A549 (cell line): ENCODE results near the gene MEF2C.

Experiments used
- CTCF ChIP-seq: fragments of >200 bp; sonication (Bioruptor Twin); formaldehyde crosslinking; IDR thresholded peaks from 3 replicates; pipeline ENCODE4 v1.5.1; 2016
- EP300 ChIP-seq, 2 experiments: fragments of >200 bp; sonication (Bioruptor Twin); formaldehyde crosslinking; IDR thresholded peaks; 2 replicates in 1 of 2; 3 replicates in 1 of 2; pipeline ENCODE4 v1.6.1; 2016 to 2017
- POLR2A ChIP-seq: IDR thresholded peaks from 2 replicates; pipeline ENCODE4 v1.6.1; 2012; ENCODE audit warnings: mild to moderate bottlenecking, low read length
- POLR2AphosphoS2 ChIP-seq: conservative IDR thresholded peaks from 2 replicates; pipeline ENCODE4 v1.6.1; 2012; ENCODE audit warnings: low read length, improper control_type of control experiment, inconsistent platforms
- RAD21 ChIP-seq, 2 experiments: fragments of >200 bp in 1 of 2; sonication (Bioruptor Twin) in 1 of 2; formaldehyde crosslinking in 1 of 2; IDR thresholded peaks in 1 of 2; conservative IDR thresholded peaks in 1 of 2; 2 replicates in 1 of 2; 3 replicates in 1 of 2; pipeline ENCODE4 v1.6.1; 2012 to 2018; ENCODE audit warnings: inconsistent platforms in 1 of 2
- REST ChIP-seq: fragments of 200-600 bp; sonication (generic); IDR thresholded peaks from 2 replicates; pipeline ENCODE4 v1.6.1; 2016; ENCODE audit warnings: antibody characterized with exemption, mild to moderate bottlenecking, moderate library complexity
- SMC3 ChIP-seq: fragments of >200 bp; sonication (Bioruptor Twin); formaldehyde crosslinking; IDR thresholded peaks from 3 replicates; pipeline ENCODE4 v1.6.1; 2018; ENCODE audit warnings: inconsistent platforms
- TF ChIP-seq, protein P1 (sequence below): IDR thresholded peaks from 2 replicates; pipeline ENCODE4 v1.6.1; 2012

DNA sequence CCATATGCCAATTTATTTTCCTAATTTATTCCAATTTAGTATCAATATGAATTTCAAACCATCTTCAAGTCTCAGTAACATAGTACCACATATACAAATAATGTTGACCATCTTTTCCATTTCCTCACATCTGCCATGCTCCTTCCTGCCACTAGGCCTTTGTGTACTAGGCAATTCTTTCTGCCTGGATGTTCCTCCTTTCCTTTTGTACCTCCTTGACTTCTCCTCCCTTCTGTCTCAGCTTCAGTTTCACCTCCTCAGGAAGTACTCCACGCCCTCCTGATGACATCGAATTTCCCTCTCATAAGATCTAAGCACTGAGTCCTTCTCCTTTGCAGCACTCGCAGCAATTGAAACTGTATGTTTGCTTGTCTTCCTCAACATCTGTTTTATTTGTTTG lies 53.9 kb downstream of the MEF2C start:
- TF ChIP-seq POLR2A: no peak
- TF ChIP-seq, protein P1, sequence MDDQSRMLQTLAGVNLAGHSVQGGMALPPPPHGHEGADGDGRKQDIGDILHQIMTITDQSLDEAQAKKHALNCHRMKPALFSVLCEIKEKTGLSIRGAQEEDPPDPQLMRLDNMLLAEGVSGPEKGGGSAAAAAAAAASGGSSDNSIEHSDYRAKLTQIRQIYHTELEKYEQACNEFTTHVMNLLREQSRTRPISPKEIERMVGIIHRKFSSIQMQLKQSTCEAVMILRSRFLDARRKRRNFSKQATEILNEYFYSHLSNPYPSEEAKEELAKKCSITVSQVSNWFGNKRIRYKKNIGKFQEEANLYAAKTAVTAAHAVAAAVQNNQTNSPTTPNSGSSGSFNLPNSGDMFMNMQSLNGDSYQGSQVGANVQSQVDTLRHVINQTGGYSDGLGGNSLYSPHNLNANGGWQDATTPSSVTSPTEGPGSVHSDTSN: no peak
- TF ChIP-seq CTCF: no peak
- TF ChIP-seq REST: no peak
- no peak for TF ChIP-seq POLR2AphosphoS2
- no peak for TF ChIP-seq EP300 (IDR thresholded peaks at IDR 0.05)
- TF ChIP-seq RAD21 (conservative IDR thresholded peaks at IDR 0.05 in 1 of 2, IDR thresholded peaks at IDR 0.05 in 1 of 2): no peak
- no peak for TF ChIP-seq SMC3
